Endothelial cell (in vitro differentiated cells): Measurements from ENCODE around the gene TMEM114. TPM values are rescaled to one million over a fixed set of nuclear protein-coding genes. Genes with fewer than 3 reads are reported as not detected.

Experiments
- DNase-seq: peaks from one replicate; pipeline ENCODE4 v3.0.0; 2021; ENCODE audit warnings: low spot score
- H3K27ac Mint-ChIP-seq: one replicate; pipeline ENCODE4 v1.8.0; 2021; ENCODE audit warnings: mixed read lengths, inconsistent platforms; ENCODE audit not compliant: unreplicated experiment
- H3K27me3 Mint-ChIP-seq: one replicate; pipeline ENCODE4 v1.8.0; 2021; ENCODE audit warnings: mild to moderate bottlenecking, moderate library complexity, mixed read lengths, inconsistent platforms; ENCODE audit not compliant: unreplicated experiment
- H3K36me3 Mint-ChIP-seq: one replicate; pipeline ENCODE4 v1.8.0; 2021; ENCODE audit warnings: mild to moderate bottlenecking, low read depth, mixed read lengths, inconsistent platforms; ENCODE audit not compliant: unreplicated experiment
- H3K4me1 Mint-ChIP-seq: one replicate; pipeline ENCODE4 v1.8.0; 2021; ENCODE audit warnings: mild to moderate bottlenecking, mixed read lengths, inconsistent platforms; ENCODE audit not compliant: unreplicated experiment
- H3K4me3 Mint-ChIP-seq: one replicate; pipeline ENCODE4 v1.8.0; 2021; ENCODE audit warnings: mild to moderate bottlenecking, mixed read lengths, inconsistent platforms; ENCODE audit not compliant: unreplicated experiment
- H3K9me3 Mint-ChIP-seq: one replicate; pipeline ENCODE4 v1.8.0; 2021; ENCODE audit warnings: mixed read lengths, inconsistent platforms; ENCODE audit not compliant: unreplicated experiment
- CTCF ChIP-seq: fragments of 200-600 bp; sonication (generic); IDR thresholded peaks from one replicate; pipeline ENCODE4 v1.5.0; 2021; ENCODE audit warnings: antibody characterized with exemption; ENCODE audit not compliant: unreplicated experiment
- total RNA-seq: library from RNA; stranded (reverse); fragmentation: NEBNext Ultra II Directional; extraction: Animal tissue kit (Norgen Biotek cat#: 25700); gene quantifications from one replicate; pipeline ENCODE4 v1.2.1, GENCODE V29; 2021; ENCODE audit not compliant: unreplicated experiment

Gene TMEM114
- total RNA-seq, 1 donor from 2014 or later: not detected

GRCh38 chr16:8590811-8591210, 500 bp upstream of the TMEM114 start:
- H3K9me3 Mint-ChIP-seq: no peaks in the 10 kb centered on the region
- no peaks in the 10 kb centered on the region for H3K36me3 Mint-ChIP-seq
- peaks cover 5% of the 10 kb centered on the region for H3K4me1 Mint-ChIP-seq
- H3K27ac Mint-ChIP-seq: no peak overlapping the region
- TF ChIP-seq CTCF: no peak
- no peak for DNase-seq
- peaks cover 7% of the 10 kb centered on the region for H3K27me3 Mint-ChIP-seq
- H3K4me3 Mint-ChIP-seq: no peak overlapping the region

GRCh38 chr16:8589057-8589899, 1.0 kb downstream of the TMEM114 start:
- Mint-ChIP-seq H3K4me1 (peaks cover 5% of the 10 kb centered on the region), H3K4me3 (no peak overlapping the region), H3K27ac (no peak overlapping the region), H3K27me3 (peaks cover 7% of the 10 kb centered on the region), H3K9me3 (no peaks in the 10 kb centered on the region), H3K36me3 (no peaks in the 10 kb centered on the region)
- peak; percentile 37 for DNase-seq
- TF ChIP-seq CTCF: no peak

- H3K4me1 Mint-ChIP-seq: peaks cover 5% of the 10 kb centered on the region
These were observed 1.6 kb downstream of the TMEM114 start for GRCh38 chr16:8588682-8589056.

GRCh38 chr16:8587065-8587464, 3.2 kb downstream of the TMEM114 start:
- Mint-ChIP-seq H3K36me3 (no peaks in the 10 kb centered on the region), H3K4me3 (no peak overlapping the region), H3K27me3 (peaks cover 10% of the 10 kb centered on the region), H3K27ac (no peak overlapping the region), H3K4me1 (peaks cover 5% of the 10 kb centered on the region), H3K9me3 (no peaks in the 10 kb centered on the region)
- TF ChIP-seq CTCF: no peak
- no peak for DNase-seq

More at GRCh38 chr16:8588682-8589056, 1.6 kb downstream of the TMEM114 start:
- H3K27ac Mint-ChIP-seq: no peak overlapping the region
- peaks cover 7% of the 10 kb centered on the region for H3K27me3 Mint-ChIP-seq
- no peaks in the 10 kb centered on the region for H3K36me3 Mint-ChIP-seq
- H3K9me3 Mint-ChIP-seq: no peaks in the 10 kb centered on the region
- no peak for DNase-seq
- no peak for TF ChIP-seq CTCF
- H3K4me3 Mint-ChIP-seq: no peak overlapping the region

GRCh38 chr16:8585857-8586256, 4.5 kb downstream of the TMEM114 start:
- no peak for DNase-seq
- H3K27ac Mint-ChIP-seq: no peak overlapping the region
- H3K36me3 Mint-ChIP-seq: no peaks in the 10 kb centered on the region
- H3K4me1 Mint-ChIP-seq: peaks cover 8% of the 10 kb centered on the region
- H3K4me3 Mint-ChIP-seq: no peak overlapping the region
- TF ChIP-seq CTCF: no peak
- H3K9me3 Mint-ChIP-seq: no peaks in the 10 kb centered on the region
- peaks cover 10% of the 10 kb centered on the region for H3K27me3 Mint-ChIP-seq
